T-helper 22 cell (primary cell): Measurements from ENCODE around the gene REEP6.
"Not testable (repeated sequence)": the region's sequence is repeated elsewhere in the genome, so short reads cannot be mapped to it uniquely, and the experiment has no call there.

ENCODE experiments used
- DNase-seq: peaks from one replicate; pipeline ENCODE4 v3.0.0-alpha.2; 2020; ENCODE audit warnings: low read depth

REEP6 gene

DNA sequence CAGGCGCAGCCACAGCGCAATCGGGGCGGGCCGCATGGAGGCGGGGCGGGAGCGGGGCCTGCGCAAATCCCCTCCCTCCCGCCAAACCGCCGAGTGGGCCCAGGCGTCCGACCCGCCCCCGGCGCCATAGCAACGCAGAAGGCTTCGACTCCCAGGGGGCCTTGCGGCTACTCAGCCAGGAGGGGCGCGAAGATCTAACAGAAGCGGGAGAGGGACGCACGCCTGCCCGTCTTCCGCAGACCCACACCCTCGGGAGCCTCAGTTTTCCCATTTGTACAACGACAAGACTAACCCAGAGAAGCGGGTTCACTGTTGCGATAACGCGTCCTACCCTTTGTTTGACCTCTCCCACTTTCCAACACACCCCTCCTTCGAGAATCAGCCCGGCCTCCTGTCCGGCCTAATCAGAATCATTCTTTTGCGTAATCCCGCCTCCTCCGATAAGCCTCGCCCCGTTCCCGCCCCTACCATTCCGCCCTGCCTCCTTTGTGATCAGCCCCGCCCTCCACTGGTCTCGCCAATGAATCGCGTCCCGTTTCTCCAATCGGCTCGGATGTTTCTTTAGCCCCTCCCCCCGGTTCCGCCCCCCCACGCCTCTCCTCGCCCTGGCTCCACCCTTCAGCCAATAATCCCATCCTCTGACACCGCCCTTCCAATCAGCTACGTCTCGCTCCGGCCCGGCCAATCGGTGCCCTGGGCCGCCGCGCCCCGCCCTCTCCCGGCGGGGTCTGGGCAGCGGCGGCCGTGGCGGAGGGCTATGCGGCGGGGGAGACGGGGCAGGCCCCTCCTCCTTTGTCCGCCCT lies 469 bp upstream of the REEP6 start, which contains the start of gene PCSK4:
Gene PCSK4 (minus strand): TSS at position 40 of the 803 bp plus-strand sequence. CDS start 4 bp downstream, at position 36.
- DNase-seq: peak; percentile 93

DNA sequence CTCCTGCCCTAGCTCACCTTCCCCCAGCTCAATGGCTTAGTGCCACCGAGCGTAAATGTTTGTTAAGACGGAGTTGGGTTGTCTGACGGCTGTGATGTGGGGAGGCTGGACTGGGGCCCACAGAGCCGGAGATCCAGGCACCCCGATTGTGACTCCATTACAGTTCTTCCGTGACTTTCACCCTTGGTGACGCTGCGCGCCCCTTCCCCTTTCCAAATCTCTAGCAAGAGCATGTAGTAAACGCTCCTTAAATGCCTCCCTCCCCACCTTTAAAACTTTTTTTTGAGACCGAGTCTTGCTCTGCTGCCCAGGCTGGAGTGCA lies 829 bp downstream of the REEP6 start:
- no peak for DNase-seq

DNA sequence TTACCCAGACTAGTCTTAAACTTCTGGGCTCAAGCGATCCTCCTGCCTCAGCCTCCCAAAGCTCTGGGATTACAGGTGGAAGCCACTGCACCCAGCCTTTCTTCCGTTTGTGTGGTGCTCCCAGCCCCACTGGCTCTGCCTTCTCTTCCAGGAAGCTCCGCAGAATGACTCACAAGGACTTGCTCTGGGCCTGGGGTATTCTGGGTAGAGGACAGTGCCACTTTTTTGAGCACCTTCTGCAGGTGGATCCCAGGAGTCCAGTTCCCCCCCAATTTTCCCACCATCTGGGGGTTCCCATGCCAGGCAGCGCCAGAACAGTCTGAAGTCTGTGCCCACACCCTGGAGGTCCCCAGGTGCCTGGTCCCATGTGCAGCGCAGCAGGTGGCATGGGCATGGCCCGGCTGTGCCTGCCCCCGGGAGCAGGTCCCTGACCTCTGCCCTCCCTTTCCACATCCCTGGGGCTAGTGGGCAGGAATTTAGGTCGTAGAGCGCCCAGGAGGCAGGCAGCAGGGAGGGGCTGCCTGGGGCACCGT lies 1.6 kb downstream of the REEP6 start:
- no peak for DNase-seq

DNA sequence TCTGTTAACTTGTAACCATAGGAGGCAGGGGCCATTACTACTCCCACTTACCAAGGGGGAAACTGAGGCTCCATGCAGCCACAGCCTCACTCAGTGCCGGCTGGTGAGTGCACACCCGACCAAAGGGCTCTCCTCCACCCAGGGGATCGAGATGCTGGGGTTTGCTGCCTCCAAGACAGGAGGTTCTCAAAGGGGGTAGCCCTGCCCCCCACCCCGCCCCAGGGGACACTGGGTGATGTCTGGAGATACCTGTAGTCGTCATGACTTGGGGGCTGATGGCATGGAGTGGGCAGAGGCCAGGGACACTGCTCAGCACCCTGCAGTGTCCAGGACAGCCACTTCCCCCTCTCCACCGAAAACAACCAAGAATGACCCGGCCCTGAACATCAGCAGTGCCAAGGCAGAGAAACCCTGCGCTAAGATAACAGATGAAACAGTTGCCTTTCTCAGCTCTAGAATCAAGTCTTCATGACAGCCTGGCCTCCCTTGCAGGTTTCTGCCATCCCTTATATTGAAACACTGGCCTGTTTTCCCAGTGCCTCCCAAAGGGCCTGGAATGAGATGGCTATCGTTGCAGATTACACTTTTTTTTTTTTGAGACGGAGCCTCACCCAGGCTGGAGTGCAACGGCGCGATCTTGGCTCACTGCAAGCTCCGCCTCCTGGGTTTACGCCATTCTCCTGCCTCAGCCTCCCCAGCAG lies 3.3 kb downstream of the REEP6 start:
- DNase-seq: no peak

DNA sequence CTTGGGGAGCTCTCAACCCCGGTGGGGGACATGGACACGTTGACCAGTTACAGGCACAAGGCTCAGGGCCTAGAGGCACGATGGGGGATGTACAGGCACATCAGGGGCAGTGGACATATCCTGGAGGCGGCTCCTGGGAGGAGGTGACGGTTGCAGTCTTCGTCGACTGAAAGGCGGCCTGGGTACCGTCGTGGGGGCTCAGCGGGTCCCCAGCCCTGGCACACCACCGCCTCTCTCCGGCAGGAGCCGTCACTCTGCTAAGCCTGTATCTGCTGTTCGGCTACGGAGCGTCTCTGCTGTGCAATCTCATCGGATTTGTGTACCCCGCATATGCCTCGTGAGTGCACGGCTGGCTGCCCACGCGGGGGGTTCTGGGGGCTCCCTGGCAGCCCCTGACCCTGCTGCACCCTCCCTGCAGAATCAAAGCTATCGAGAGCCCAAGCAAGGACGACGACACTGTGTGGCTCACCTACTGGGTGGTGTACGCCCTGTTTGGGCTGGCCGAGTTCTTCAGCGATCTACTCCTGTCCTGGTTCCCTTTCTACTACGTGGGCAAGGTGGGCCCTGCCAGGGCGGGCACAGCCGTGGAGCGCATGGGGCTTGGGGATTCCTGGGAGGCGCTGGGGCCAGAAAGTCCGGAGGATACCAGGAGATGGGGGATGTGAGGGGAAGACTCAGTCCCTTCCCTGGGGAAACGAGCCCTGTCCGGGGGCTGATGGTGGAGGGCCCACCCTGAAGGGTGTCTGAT lies 4.2 kb downstream of the REEP6 start:
- no peak for DNase-seq

DNA sequence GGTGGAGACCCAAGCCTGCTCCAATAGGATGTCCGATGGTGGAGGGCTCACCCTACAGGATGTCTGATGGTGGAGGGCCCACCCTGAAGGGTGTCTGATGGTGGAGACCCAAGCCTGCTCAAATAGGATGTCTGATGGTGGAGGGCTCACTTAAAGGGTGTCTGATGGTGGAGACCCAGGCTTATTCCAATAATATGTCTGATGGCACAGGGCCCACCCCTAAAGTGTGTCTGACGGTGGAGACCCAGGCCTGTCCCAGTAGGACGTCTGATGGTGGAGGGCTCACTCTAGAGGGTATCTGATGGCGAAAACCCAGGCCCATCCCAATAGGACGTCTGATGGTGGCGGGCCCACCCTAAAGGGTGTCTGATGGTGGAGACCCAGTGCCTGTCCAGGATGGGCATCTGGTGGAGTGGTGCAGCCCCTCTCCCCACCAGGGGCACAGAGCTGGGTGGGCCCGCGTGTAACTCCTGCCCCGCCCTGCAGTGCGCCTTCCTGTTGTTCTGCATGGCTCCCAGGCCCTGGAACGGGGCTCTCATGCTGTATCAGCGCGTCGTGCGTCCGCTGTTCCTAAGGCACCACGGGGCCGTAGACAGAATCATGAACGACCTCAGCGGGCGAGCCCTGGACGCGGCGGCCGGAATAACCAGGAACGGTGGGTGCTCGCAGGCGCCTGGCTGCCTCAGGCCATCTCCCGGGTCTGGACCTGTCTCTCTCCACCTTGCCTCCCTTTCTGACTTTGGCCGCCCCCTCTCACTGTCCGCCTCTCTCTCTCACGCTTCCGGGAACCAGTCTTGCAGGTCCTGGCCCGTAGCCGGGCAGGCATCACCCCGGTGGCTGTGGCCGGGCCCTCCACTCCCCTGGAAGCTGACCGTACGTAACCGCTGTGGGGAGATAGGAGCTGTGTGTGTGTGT lies 5.1 kb downstream of the REEP6 start:
- DNase-seq: no peak

DNA sequence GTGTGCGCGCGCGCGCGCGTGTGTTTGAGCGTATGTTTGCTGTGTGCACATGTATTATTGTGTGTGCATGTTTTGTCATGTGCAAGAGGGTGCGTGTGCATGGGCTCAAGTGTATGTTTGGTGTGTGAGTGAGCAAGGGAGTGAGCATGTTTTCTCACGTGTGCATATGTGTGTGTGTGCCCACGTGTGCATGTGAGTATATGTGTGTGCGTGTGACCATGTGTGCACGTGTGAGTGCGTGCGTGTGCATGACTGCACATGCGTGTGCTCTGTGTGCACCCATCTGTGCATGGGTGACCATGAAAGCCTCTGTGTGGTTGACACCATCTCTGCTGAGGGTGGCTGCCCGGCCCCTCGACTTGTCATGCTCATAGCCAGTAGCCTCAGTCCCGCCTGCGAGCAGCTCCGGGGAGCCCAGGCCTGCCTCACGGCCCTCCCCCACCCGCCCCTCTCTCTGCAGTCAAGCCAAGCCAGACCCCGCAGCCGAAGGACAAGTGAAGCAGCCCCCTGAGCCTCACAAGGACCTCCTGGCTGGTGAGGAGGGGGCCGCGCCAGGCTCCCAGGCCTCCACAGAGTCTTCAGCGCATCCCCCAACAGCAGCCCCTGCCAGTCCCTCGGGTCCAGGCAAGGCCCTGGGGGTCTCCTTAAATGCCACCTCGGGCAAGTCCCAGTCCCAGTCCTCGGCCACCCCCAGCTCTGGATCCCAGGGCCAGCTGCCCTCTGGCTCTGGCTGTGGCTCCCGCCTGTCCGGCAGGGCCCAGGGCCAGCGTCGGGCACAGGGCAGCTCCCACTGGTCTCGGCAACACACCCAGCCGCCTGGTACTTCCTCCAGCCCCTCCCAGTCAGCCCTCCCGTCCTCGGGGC lies 6.0 kb downstream of the REEP6 start:
- no peak for DNase-seq

DNA sequence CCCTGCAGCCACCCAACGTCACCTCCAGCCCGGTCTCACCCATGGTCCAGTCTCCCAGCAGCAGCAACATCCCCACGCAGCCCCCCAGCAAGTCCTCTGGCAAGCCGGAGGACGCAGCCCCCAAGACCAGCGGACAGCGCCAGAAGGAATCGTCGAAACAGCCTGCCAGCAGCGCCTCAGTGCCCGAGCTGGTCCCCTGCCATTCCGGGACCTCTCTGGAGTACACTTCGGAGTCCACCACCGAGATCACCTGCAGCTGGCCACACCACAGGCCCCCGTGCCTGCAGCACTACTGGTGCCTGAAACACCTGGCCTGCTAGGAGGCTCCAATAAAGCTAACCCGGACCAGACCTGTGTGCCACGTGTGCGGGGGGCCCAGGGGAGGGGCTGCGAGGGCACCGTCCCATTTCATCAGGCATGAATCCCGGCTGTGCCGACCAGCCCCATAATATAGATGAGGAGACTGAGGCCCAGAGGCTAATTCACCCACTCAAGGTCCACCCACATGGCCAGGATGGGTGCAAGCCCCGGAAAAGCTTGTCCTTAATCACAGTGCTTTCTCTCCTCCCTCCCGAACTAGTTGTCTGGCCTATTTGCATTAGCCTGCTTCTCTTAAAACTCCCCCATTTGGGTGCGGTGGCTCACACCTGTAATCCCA lies 6.7 kb downstream of the REEP6 start:
- DNase-seq: no peak

DNA sequence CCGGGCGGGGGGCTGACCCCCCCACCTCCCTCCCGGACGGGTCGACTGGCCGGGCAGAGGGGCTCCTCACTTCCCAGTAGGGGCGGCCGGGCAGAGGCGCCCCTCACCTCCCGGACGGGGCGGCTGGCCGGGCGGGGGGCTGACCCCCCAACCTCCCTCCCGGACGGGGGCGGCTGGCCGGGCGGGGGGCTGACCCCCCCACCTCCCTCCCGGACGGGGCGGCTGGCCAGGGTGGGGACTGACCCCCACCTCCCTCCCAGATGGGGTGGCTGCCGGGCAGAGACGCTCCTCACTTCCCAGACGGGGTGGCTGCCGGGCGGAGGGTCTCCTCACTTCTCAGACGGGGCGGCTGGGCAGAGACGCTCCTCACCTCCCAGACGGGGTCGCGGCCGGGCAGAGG lies 8.2 kb downstream of the REEP6 start:
- DNase-seq: not testable (repeated sequence)

DNA sequence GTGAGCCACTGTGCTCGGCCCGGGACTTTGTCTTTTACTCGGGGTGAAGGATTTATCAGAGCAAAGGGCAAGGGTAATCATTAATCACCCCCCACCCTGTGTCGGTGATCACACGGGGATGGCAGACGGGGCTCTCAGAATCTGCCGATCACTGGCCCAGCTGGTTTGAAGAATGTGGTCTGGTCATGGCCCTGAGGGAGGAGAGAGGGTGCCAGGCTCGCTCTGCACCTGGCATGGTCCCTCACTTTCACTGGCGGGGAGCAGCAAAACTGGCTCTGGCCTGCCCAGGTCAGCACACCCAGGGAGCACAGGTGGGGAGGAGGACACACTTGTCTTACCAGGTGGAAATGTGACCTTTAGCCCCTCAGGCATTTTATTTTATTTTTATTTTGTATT lies 10.2 kb downstream of the REEP6 start:
- no peak for DNase-seq

DNA sequence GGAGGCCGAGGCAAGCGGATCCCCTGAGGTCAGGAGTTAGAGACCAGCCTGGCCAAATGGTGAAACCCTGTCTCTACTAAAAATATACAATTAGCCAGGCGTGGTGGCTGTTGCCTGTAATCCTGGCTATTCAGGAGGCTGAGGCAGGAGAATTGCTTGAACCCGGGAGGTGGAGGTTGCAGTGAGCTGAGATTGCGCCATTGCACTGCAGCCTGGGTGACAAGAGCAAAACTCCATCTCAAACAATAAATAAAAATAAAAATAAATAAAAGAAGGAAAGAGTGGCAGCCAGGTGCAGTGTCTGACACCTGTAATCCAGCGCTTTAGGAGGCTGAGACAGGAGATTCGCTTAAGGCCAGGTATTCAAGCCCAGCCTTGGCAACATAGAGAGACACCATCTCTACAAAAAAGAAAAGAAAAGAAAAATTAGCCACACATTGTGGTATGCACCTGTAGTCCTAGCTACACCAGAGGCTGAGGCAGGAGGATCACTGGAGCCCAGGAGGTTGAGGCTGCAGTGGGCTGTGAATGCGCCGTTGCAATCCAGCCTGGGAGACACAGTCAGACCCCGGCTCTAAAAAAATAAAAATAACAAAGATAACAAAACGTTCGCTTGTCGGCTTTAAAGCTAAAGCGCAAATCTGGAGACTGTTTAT lies 11.6 kb downstream of the REEP6 start:
- DNase-seq: no peak

DNA sequence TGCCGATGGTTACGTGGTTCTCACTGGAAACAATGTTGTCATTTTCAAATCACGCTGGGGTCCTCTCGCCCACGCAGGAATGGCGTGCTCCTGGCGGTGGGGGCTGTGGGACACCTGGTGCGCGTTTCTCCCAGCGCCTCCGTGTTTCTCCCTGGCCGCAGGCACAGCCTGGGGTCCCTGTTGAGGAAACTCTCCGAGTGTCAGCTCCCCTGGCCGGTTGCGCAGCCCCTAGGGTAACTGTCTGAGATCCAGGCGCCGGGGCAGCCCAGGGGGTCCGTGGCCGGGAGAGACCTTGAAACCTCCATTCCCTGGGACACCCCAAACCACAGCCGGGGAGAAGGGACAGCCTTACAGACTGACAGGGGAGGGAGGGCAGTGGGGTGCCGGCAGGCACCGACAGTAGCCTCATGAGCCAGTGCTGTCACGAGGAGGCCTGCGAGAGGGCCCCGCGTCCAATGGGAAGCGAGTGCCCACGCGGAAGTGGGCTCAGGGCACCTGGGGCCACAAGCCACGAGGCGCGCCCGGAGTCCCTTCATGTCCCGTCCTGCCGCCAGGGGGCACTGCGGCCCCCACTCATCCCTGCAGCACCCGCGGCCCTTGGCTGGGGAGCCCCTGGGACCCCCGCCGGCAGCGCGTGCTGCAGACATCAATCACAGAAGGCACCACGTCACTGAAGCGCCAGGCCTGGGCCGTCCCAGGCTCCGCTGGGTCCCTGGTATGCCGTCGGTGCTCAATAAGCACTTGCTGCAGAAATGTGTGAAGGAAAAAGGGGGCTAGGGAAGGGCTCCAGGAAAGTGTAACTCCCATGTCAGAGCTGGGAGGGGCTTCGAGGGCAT lies 12.3 kb downstream of the REEP6 start:
- no peak for DNase-seq

DNA sequence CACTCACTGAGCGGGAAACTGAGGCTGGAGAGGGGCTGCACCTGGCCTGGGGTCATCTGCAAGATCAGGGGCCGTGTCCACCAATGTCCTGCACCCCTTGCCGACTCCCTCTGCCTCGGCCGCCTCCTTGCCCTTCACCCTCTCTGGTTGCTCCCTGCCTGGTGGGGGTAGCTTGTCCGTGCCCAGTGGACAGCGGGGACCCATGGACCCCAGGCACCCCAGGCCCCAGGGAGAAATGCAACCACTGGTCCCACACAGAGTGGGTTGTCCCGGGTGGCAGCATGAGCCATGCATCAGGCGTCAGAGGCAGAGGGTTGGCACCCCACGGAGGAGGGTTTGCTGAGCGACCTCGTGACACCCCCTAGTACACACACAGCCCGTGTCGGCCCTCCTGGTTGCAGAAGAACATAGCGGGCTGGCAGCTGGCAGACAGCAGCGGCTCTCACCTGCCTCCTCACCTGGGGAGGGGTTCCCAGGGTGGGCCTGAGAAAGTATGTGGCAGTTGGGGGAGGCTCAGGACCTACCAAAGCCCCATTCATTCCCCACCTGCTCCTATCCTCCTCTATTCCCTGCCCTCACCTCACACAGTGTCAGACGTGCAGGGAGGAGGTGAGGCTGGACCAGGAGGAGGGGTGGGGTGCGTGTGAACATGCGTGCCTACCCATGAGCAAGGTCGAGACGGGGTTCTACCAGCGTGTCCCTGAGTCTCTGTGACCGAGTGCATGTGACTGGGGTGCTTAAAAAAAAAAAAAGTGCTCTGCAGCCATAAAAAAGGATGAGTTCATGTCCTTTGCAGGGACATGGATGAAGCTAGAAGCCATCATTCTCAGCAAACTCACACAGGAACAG lies 13.2 kb downstream of the REEP6 start:
- DNase-seq: no peak

DNA sequence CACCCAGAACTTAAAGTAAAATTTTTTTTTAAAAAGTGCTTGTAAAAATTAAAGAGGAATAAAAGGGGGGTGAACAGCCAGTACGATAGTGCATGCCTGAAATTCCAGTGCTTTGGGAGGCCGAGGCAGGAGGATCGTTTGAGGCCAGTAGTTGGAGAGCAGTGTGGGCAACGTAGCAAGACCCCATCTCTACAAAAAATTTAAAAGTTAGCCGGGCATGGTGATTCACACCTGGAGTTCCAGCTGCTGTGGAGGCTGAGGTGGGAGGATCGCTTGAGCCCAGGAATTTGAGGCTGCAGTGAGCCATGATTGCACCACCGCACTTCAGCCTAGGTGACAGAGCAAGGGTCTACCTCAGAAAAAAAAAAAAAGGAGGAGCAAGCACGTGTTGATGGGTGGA lies 14.0 kb downstream of the REEP6 start:
- DNase-seq: no peak

DNA sequence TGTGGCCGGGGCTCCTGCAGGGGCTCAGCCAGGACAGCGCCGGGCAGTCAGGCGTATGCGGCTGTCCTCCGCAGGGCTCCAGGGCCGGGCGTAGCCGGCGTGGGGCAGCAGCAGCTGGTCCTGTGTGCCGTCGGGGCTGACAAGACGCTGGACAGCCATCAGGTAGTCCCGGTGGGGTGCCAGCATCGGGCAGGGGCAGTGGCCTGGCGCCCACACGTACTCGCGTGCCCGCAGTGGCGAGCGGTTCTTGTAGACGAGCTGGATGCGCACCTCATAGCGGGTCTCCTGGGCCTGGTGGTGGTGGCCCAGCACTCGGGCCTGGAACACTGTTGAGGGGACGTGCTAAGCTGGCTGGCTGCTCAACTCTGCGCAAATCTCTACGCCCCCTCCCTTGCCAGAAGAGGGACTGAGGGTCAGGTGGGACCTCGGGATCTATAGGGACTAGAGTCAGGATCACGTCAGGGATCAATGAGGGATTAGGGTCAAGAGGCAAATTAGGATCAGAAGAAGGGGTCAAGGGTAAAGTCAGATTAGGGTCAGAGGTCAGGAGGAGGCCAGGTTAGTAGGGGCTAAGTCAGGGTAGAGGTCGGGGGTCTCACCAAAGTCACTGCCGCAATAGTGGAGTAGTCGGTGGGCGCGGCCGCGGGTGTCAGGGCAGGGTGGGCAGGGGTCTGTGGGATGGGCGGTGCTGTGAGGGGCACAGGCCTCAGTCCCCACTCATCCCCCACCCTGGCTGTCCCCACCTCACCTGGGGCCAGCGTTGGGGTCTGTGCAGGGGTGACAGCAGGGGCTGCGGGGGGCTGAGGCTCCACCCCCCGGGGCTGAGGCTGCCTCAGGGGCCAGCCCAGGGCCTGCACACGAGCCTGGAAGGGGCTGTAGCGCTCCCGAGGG lies 15.3 kb downstream of the REEP6 start:
- no peak for DNase-seq

DNA sequence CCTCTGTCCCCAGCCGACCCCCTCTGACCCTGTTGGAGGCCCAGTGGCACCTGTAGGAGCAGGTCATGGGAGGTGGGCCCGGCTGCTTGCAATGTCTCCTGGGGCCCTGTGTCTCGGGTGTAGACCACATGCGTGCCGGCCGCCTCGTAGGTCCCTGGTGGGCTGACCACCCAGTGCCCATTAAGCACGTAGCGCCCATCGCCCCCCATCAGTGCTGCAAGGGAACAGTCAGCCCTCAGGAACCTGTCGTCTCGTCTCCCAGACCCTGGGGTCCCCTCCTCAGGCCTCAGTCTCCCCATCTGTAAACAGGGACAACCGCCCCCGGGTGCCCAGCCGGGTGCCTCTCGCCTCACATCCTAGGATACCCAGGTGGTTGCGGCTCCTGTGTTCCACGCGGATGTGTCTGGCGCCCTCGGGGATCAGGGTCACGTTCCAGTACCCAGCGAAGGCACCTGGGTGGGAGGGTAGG lies 16.2 kb downstream of the REEP6 start:
- no peak for DNase-seq
